Spleen (tissue), 11 donors: Measurements from ENCODE around the gene SPOP. TPM values are rescaled to one million over a fixed set of nuclear protein-coding genes. Genes with fewer than 3 reads are reported as not detected.
A peak's percentile ranks its signal among the peaks of the same experiment; 100 is the strongest.
"Not testable (repeated sequence)": the region's sequence is repeated elsewhere in the genome, so short reads cannot be mapped to it uniquely, and the experiment has no call there.

Experiments used
- DNase-seq: peaks from one replicate; pipeline ENCODE4 v3.0.0-alpha.2; 2020
- H3K27ac ChIP-seq, 8 donors: fragments of 200-600 bp; sonication (generic) in 7 of 8; 1 replicate in 4 of 8; 2 replicates in 4 of 8; pipeline versions ENCODE4 v1.5.0 to v1.8.0; 2016 to 2021; ENCODE audit warnings: inconsistent platforms in 4 of 8, mild to moderate bottlenecking in 4 of 8, moderate library complexity in 1 of 8
- H3K27me3 ChIP-seq, 7 donors: fragments of 200-600 bp; sonication (generic) in 6 of 7; replicated peaks in 1 of 7; 1 replicate in 4 of 7; 2 replicates in 3 of 7; pipeline versions ENCODE4 v1.5.0 to v1.8.0; 2016 to 2021; ENCODE audit warnings: inconsistent platforms in 3 of 7, mild to moderate bottlenecking in 1 of 7
- H3K36me3 ChIP-seq, 6 donors: fragments of 200-600 bp; sonication (generic) in 5 of 6; 1 replicate in 4 of 6; 2 replicates in 2 of 6; pipeline versions ENCODE4 v1.5.0 to v1.8.0; 2016 to 2021; ENCODE audit warnings: inconsistent platforms in 2 of 6
- H3K4me1 ChIP-seq, 6 donors: fragments of 200-600 bp; sonication (generic) in 5 of 6; 1 replicate in 3 of 6; 2 replicates in 3 of 6; pipeline versions ENCODE4 v1.5.0 to v1.8.0; 2016 to 2021; ENCODE audit warnings: inconsistent platforms in 3 of 6
- H3K4me3 ChIP-seq, 8 donors: fragments of 200-600 bp; sonication (generic) in 7 of 8; 1 replicate in 4 of 8; 2 replicates in 4 of 8; pipeline versions ENCODE4 v1.5.0 to v1.8.0; 2016 to 2021; ENCODE audit warnings: inconsistent platforms in 4 of 8, mild to moderate bottlenecking in 4 of 8, moderate library complexity in 2 of 8
- H3K9me3 ChIP-seq, 8 donors: fragments of 200-600 bp; sonication (generic) in 7 of 8; 1 replicate in 4 of 8; 2 replicates in 4 of 8; pipeline versions ENCODE4 v1.5.0 to v1.8.0; 2016 to 2021; ENCODE audit warnings: inconsistent platforms in 4 of 8
- CTCF ChIP-seq, 11 experiments: fragments of 200-600 bp in 7 of 11; fragments of 450-650 bp in 4 of 11; sonication (generic) in 4 of 11; IDR thresholded peaks in 8 of 11; conservative IDR thresholded peaks in 3 of 11; 1 replicate in 7 of 11; 2 replicates in 4 of 11; pipeline versions ENCODE4 v1.4.0 to v1.8.0; 2016 to 2021; ENCODE audit warnings: antibody characterized with exemption in 11 of 11, inconsistent platforms in 4 of 11, mild to moderate bottlenecking in 1 of 11
- POLR2A ChIP-seq, 3 donors: fragments of 450-650 bp; IDR thresholded peaks; one replicate each; pipeline ENCODE4 v1.5.1; 2017; ENCODE audit warnings: antibody characterized with exemption in 3 of 3, mild to moderate bottlenecking in 1 of 3
- POLR2AphosphoS5 ChIP-seq, 3 donors: sonication (generic); formaldehyde crosslinking; IDR thresholded peaks; one replicate each; pipeline ENCODE4 v1.5.1; 2017; ENCODE audit warnings: antibody characterized with exemption in 3 of 3
- WGBS, 5 donors: extraction: QIAGEN DNeasy Blood & Tissue Kit in 3 of 5; methylation state at CpG; one replicate each; pipeline versions ENCODE4 v1.1.5 to v1.1.7; 2013 to 2018; 5-methylcytosine and 5-hydroxymethylcytosine counted together
- intact Hi-C: fragments of 100-400 bp; cut with DNase I; formaldehyde crosslinking; loops from one replicate; pipeline ENCODE4 v1.15.0; 2023; ENCODE audit warnings: low total_unique reads
- polyA plus RNA-seq, 3 donors: library from polyadenylated mRNA; stranded (reverse); fragments of 200-250 nt; gene quantifications; one replicate each; pipeline ENCODE4 v1.2.1, GENCODE V29; 2013
- total RNA-seq, 7 donors: library from RNA; depleted of rRNA in 3 of 7; stranded (reverse); fragments of >200 nt in 3 of 7; fragmentation: NEBNext Ultra II Directional in 4 of 7; extraction: Animal tissue kit (Norgen Biotek cat#: 25700) in 4 of 7; gene quantifications; one replicate each; pipeline versions ENCODE4 v1.1.0 to v1.2.1, GENCODE V29; 2016 to 2021
- donor health status: healthy with polysubstance abuse.
- donor health status: DM: no; HTN: no; CAD: no; lungs with moderate emphysema.
- donor health status: DM: no; HTN: no; CAD: no.
- donor health status: Bipolar disorder and iron deficiency.
- donor health status: healthy.
- donor health status: DM: no; HTN: no; CAD: no.
- donor health status: DM: yes; HTN: yes; CAD: no.

SPOP gene
- total and polyA plus RNA-seq, 10 donors: 23.7 to 86.4 (median 67.8) TPM

DNA sequence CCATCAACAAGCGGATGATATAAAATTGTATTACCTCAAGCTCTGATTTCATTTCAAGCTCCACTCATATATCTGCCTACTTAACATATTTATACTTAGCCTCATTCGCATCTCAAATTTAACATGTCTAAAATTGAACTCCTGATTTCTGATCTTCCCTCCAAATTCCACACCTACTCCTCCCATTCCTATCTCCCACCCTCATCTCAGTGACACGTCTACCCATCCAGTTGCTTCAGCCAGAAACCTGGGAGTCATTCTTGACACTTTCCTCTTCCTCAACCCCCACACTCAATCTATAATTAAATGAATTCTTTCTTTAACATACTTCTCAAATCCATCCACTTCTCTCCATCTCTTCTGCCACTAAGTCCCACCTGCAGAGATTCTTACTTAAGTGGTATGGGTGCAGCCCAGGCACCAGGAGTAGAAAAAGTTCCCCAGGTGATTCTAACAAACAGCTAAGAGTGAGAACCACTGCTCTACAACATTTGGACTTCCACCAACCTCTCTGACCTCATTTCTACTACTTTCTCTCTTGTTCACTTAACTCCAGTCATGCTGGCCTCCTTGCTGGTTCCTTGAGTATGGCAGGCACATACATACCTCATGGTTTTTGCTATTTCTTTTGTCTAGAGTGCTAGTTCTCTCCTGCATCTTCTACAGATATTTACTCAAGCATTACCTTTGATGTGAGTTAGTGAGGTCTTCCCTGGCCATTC lies 18.1 kb downstream of the SPOP start:
- no peak overlapping the region for H3K4me3 ChIP-seq
- H3K27me3 ChIP-seq: no peaks in the 10 kb centered on the region
- no peak overlapping the region for H3K27ac ChIP-seq
- TF ChIP-seq CTCF (IDR thresholded peaks at IDR 0.05 in 8 of 11, conservative IDR thresholded peaks at IDR 0.05 in 3 of 11) (no peak), POLR2AphosphoS5 (IDR thresholded peaks at IDR 0.05) (no peak), POLR2A (IDR thresholded peaks at IDR 0.05) (no peak)
- H3K36me3 ChIP-seq: peaks cover 0 to 58% (median 1%) of the 10 kb centered on the region in 6 donors
- 93 to 98% (median 95%) methylated on average over 3 of the region's 3 CpGs for WGBS, 5 donors
- peaks cover 3 to 70% (median 23%) of the 10 kb centered on the region in 6 donors for H3K4me1 ChIP-seq
- H3K9me3 ChIP-seq: no peaks in the 10 kb centered on the region
- DNase-seq: no peak
- intact Hi-C loops: no loop called here

- intact Hi-C loops: no loop called here
- H3K9me3 ChIP-seq: no peaks in the 10 kb centered on the region
- peaks cover 0 to 33% (median 0%) of the 10 kb centered on the region in 6 donors for H3K36me3 ChIP-seq
- peaks cover 0 to 72% (median 16%) of the 10 kb centered on the region in 6 donors for H3K4me1 ChIP-seq
- no peaks in the 10 kb centered on the region for H3K27me3 ChIP-seq
- WGBS, 5 donors: 96 to 100% (median 99%) methylated on average over 1 of the region's 1 CpG
- H3K27ac ChIP-seq: no peak overlapping the region
- TF ChIP-seq CTCF (IDR thresholded peaks at IDR 0.05 in 8 of 11, conservative IDR thresholded peaks at IDR 0.05 in 3 of 11) (no peak), POLR2A (IDR thresholded peaks at IDR 0.05) (no peak), POLR2AphosphoS5 (IDR thresholded peaks at IDR 0.05) (no peak)
- H3K4me3 ChIP-seq: no peak overlapping the region
- no peak for DNase-seq
Observed at GRCh38 chr17:49656247-49656646, 21.6 kb downstream of the SPOP start.

DNA sequence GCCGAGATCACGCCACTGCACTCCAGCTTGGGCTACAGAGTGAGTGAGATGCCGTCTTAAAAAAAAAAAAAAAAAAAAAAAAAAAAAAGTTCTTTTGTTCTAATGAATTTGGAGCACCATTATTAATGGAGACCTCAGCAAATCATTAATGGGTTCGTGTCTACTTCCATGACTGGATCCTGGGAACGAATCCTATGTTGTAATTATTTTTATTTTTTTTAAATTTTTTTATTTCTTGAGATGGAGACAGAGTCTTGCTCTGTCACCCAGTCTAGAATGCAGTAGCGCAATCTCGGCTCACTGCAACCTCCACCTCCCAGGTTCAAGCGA lies 30.7 kb downstream of the SPOP start:
- Histone ChIP-seq H3K4me1 (peaks cover 6 to 81% (median 34%) of the 10 kb centered on the region in 6 donors), H3K27me3 (no peaks in the 10 kb centered on the region), H3K27ac (peak overlapping the region in 2 of 8 donors; percentile 2 to 45), H3K9me3 (no peaks in the 10 kb centered on the region), H3K4me3 (no peak overlapping the region), H3K36me3 (peaks cover 0 to 11% (median 0%) of the 10 kb centered on the region in 6 donors)
- DNase-seq: no peak
- intact Hi-C loops: no loop called here
- TF ChIP-seq POLR2AphosphoS5 (IDR thresholded peaks at IDR 0.05) (no peak), POLR2A (IDR thresholded peaks at IDR 0.05) (no peak), CTCF (IDR thresholded peaks at IDR 0.05 in 8 of 11, conservative IDR thresholded peaks at IDR 0.05 in 3 of 11) (no peak)
- WGBS, 5 donors: 90 to 97% (median 95%) methylated on average over 8 of the region's 8 CpGs

DNA sequence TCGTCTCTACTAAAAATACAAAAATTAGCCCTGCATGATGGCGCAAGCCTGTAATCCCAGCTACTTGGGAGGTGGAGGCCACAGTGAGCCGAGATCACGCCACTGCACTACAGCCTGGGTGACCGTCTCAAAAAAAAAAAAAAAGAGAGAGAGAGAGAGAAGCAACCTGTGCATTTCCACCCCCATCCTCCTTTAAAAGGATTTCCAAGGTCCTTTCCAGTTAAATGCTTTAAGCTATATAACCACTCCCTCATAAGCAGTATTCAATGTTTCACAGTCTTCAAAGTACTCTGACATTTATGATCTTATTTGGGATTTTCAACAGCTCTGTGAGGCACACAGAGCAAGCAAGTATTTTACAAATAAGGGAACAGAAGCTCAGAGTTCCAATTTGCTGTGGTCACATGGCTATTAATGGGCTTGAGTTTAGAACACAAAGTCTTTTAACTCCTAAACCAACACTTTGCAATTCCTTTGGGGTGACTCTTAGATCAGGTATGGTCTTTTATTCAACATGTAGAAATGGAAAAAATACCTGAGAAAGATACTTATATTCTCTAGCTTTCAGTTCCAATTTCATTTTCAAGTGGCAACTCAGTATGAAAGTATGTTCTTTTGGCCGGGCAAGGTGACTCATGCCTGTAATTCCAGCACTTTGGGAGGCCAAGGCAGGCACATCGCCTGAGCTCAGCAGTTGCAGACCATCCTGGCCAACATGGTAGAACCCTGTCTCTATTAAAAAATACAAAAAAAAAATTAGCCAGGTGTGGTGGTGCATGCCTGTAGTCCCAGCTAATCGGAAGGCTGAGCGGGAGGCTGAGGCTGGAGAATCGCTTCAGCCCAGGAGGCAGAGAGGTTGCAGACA lies 31.3 kb downstream of the SPOP start:
- 76 to 85% (median 80%) methylated on average over 9 to 10 of the region's 10 CpGs for WGBS, 5 donors
- H3K27ac ChIP-seq: peak overlapping the region in 5 of 8 donors; percentile 2 to 45 (median 6)
- peaks cover 0 to 11% (median 0%) of the 10 kb centered on the region in 6 donors for H3K36me3 ChIP-seq
- no peaks in the 10 kb centered on the region for H3K27me3 ChIP-seq
- TF ChIP-seq POLR2A (IDR thresholded peaks at IDR 0.05): no peak
- TF ChIP-seq CTCF (IDR thresholded peaks at IDR 0.05 in 8 of 11, conservative IDR thresholded peaks at IDR 0.05 in 3 of 11): no peak
- no peak for TF ChIP-seq POLR2AphosphoS5 (IDR thresholded peaks at IDR 0.05)
- peaks cover 6 to 75% (median 31%) of the 10 kb centered on the region in 6 donors for H3K4me1 ChIP-seq
- no peak overlapping the region for H3K4me3 ChIP-seq
- no peak for DNase-seq
- no peaks in the 10 kb centered on the region for H3K9me3 ChIP-seq
- intact Hi-C loops: no loop called here

DNA sequence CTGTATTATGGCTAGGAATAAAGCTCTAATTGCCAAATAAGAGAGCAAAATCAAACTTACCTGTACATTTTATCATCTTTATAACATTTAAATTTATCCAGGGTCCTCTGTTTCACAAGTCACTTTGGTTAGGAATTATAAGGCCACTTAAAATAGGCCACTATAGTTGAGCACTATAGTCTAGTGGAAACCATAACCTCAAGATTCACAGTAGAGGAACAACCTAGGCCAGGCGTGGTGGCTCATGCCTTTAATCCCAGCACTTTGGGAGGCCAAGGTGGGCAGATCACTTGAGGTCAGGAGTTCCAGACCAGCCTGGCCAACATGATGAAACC lies 31.9 kb downstream of the SPOP start:
- Histone ChIP-seq H3K4me1 (peaks cover 6 to 69% (median 31%) of the 10 kb centered on the region in 6 donors), H3K27ac (peak overlapping the region in 5 of 8 donors; percentile 2 to 45 (median 6)), H3K36me3 (peaks cover 0 to 11% (median 0%) of the 10 kb centered on the region in 6 donors)
- WGBS, 5 donors: 75 to 100% (median 93%) methylated on average over 1 of the region's 1 CpG
- H3K27me3 ChIP-seq, intact Hi-C loops, DNase-seq, H3K4me3 ChIP-seq, H3K9me3 ChIP-seq: not testable (repeated sequence)
